Activated CD8-positive, alpha-beta T cell treated with anti-CD3 and anti-CD28 coated beads for 36 hours (primary cell): ENCODE measurements around the gene TREX2. TPM values are rescaled to one million over a fixed set of nuclear protein-coding genes. Genes with fewer than 3 reads are reported as not detected.
A peak's percentile ranks its signal among the peaks of the same experiment; 100 is the strongest.

Experiments
- ATAC-seq: fragments of 200-7000 bp; cut with Tn5 transposase; one replicate; pipeline ENCODE4 v1.10.0; 2021; ENCODE audit warnings: mild to moderate bottlenecking, moderate library complexity
- CTCF ChIA-PET: fragments of 350-600 bp; sonication (Branson Sonifier 250); formaldehyde crosslinking; loops from one replicate; lab custom pipeline; 2021; ENCODE audit warnings: antibody characterized with exemption; lab: Charles Lee
- POLR2A ChIA-PET: fragments of 350-600 bp; sonication (Branson Sonifier 250); formaldehyde crosslinking; loops from one replicate; lab custom pipeline; 2021; ENCODE audit warnings: antibody characterized with exemption; lab: Charles Lee
- DNase-seq: peaks from one replicate; pipeline ENCODE4 v3.0.0-alpha.2; 2020
- H3K27ac Mint-ChIP-seq: one replicate; pipeline ENCODE4 v1.8.0; 2021; ENCODE audit warnings: mild to moderate bottlenecking, mixed read lengths
- H3K27me3 Mint-ChIP-seq: one replicate; pipeline ENCODE4 v1.8.0; 2021; ENCODE audit warnings: mixed read lengths
- H3K36me3 Mint-ChIP-seq: one replicate; pipeline ENCODE4 v1.8.0; 2021; ENCODE audit warnings: low read depth, mixed read lengths
- H3K4me1 Mint-ChIP-seq: one replicate; pipeline ENCODE4 v1.8.0; 2021; ENCODE audit warnings: low read depth, mixed read lengths
- H3K4me3 Mint-ChIP-seq: one replicate; pipeline ENCODE4 v1.8.0; 2021; ENCODE audit warnings: mild to moderate bottlenecking, moderate library complexity, mixed read lengths
- H3K9me3 Mint-ChIP-seq: one replicate; pipeline ENCODE4 v1.8.0; 2021; ENCODE audit warnings: mixed read lengths
- intact Hi-C: fragments of 100-400 bp; cut with micrococcal nuclease; formaldehyde crosslinking; loops from one replicate; pipeline ENCODE4 v1.10.0; 2022
- total RNA-seq, 2 experiments: library from RNA; stranded (reverse); gene quantifications; one replicate each; pipeline ENCODE4 v1.2.3, GENCODE V29; 2021
- TF ChIP-seq, protein P1 (sequence below): fragments of 200-600 bp; IDR thresholded peaks from one replicate; pipeline ENCODE4 v1.8.0; 2022; ENCODE audit warnings: antibody characterized with exemption, mild to moderate bottlenecking

TREX2 gene
- total RNA-seq, 2 experiments from 2014 or later, result 0.78 to 1.4 TPM

DNA sequence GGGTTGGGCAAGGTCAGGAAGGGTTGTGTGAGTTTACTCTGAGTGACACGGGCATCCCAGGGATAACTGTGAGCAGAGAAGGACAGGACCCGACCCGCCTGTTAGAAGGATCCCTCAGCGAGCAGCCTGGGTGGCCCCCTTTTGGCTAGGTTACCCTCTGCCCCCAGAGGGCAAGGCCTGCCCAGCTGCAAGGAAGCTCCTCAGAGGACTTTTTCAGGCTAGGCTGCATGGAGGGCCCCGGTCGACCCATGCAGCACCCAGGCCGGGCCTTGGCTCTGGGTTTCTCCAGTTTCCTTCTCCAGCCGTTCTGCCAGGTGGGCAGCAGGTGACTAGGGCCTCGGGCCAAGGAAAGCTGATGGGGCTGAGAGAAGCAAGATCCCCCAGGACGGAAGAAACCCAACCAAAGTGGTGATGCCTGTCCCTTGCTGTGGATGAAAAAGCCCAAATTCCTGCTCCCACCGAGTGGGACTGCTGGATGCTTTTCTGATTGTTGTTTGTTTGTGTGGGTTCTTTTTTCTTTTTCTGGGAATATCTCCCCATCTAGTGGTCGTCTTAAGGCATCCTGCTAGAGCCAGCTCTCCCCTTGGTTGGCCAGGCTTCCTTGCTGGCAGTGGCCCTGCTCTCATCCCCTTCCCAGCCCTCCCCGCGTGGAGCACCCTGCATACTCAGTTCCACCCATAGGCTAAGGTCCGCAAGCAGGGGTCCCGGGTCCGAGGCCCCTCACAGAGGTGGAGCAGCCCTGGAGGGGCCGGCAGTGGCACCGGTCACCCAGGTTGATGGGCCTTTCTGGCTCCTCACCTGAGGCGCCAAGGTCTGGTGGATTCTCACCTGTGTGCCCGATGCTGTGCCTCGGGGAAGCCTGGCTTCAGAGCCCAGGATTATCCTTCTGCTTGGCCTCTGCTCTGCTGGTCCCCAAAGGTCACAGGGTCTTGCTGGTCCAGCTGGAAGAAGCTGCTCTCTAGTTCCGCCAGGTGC lies 32.8 kb downstream of the TREX2 start:
- ATAC-seq (no peak), DNase-seq (no peak)
- no peak overlapping the region for H3K27ac Mint-ChIP-seq
- TF ChIP-seq, protein P1, sequence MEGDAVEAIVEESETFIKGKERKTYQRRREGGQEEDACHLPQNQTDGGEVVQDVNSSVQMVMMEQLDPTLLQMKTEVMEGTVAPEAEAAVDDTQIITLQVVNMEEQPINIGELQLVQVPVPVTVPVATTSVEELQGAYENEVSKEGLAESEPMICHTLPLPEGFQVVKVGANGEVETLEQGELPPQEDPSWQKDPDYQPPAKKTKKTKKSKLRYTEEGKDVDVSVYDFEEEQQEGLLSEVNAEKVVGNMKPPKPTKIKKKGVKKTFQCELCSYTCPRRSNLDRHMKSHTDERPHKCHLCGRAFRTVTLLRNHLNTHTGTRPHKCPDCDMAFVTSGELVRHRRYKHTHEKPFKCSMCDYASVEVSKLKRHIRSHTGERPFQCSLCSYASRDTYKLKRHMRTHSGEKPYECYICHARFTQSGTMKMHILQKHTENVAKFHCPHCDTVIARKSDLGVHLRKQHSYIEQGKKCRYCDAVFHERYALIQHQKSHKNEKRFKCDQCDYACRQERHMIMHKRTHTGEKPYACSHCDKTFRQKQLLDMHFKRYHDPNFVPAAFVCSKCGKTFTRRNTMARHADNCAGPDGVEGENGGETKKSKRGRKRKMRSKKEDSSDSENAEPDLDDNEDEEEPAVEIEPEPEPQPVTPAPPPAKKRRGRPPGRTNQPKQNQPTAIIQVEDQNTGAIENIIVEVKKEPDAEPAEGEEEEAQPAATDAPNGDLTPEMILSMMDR, result no peak
- no peaks in the 10 kb centered on the region for H3K9me3 Mint-ChIP-seq
- peaks cover 7% of the 10 kb centered on the region for H3K4me1 Mint-ChIP-seq
- intact Hi-C loops, result no loop called here
- CTCF ChIA-PET, result no interaction called here
- POLR2A ChIA-PET, result no interaction called here
- H3K27me3 Mint-ChIP-seq, result no peaks in the 10 kb centered on the region
- no peak overlapping the region for H3K4me3 Mint-ChIP-seq
- H3K36me3 Mint-ChIP-seq, result no peaks in the 10 kb centered on the region

DNA sequence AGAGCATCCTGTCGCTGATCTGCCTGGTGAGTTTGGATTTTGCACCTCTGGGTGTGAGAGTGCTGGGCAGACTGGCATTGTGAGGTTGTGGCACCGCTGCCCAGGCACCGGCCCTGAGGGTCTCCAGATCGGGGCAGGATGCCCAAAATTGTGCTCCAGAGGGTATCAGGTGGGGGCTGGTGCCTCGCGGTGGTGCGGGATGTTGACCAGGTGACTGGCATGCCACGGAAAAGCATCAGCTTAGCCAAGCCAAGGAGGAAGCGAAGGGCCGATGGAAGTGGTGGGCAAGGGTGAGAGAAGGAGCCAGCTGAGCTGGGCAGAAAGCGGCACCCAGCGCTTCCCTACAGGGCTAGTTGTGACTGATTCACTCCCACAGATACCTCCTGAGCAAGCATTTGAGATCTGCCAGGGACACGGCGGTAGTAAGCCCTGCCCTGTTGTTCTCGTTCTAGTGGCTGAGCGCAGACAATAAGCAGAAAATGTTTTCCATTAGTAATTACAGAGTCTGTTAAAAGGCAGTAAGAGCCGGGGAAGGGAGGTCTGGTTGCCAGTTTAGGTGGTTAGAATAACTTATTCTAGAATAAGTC lies 33.8 kb downstream of the TREX2 start:
- POLR2A ChIA-PET, result no interaction called here
- ATAC-seq, result no peak

DNA sequence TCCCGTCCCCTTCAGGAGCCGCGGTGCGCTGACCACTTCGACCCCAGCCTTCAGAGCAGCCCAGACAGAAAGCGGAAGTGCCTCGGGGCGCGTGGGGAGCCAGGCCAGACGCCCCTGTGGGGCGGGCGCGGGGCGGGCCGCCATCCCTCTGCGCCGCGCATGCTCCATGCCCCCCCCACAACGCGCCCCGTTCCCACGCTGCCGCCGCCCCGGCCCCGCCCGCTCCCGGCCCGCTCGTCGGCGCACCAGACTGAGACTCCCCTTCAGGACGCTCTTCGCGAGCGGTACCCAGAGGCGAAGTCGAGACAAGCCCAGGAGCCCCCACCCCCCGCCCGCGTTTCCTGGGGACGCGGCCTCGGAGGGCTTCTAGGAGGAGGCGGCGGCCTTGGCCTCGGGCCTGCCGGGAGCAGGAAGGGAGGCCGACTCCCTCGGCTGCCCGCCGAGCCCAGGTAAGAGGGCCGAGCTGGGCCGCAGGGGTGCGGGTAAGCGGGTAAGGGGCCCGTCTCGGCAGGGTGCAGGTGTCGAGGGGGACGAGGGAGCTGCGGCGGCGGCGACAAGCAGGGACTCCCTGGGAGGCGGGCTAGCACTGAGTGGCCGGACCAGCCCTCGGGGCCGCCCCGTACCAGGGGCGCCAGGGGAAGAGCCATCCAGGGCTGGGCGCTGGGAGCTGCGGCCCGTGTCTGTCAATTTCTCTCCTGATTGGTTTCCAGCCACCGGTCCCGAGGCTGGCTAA lies 34.4 kb downstream of the TREX2 start, which contains the start of gene ZFP92:
Gene ZFP92, plus strand, starts transcription at position 218 of the 733 bp plus-strand sequence. CDS start 6,851 bp downstream, outside the sequence.
- Mint-ChIP-seq H3K27me3 (no peaks in the 10 kb centered on the region), H3K9me3 (no peaks in the 10 kb centered on the region), H3K27ac (no peak within 1 kb of the TSS), H3K4me1 (peaks cover 7% of the 10 kb centered on the region), H3K4me3 (peak within 1 kb of the TSS; percentile 76), H3K36me3 (no peaks in the 10 kb centered on the region)
- ChIA-PET POLR2A (no interaction called here), CTCF (no interaction called here)
- TF ChIP-seq, protein P1, result no peak
- ATAC-seq (peak; percentile 89), DNase-seq (peak; percentile 44)
- intact Hi-C loops, result no loop called here

More for the DNA sequence above, 33.8 kb downstream of the TREX2 start:
- no peaks in the 10 kb centered on the region for H3K36me3 Mint-ChIP-seq
- DNase-seq, result no peak
- H3K9me3 Mint-ChIP-seq, result no peaks in the 10 kb centered on the region
- peak overlapping the region; percentile 76 for H3K4me3 Mint-ChIP-seq
- intact Hi-C loops, result no loop called here
- no peak overlapping the region for H3K27ac Mint-ChIP-seq
- CTCF ChIA-PET, result no interaction called here
- peaks cover 7% of the 10 kb centered on the region for H3K4me1 Mint-ChIP-seq
- H3K27me3 Mint-ChIP-seq, result no peaks in the 10 kb centered on the region
- TF ChIP-seq, protein P1, result no peak

DNA sequence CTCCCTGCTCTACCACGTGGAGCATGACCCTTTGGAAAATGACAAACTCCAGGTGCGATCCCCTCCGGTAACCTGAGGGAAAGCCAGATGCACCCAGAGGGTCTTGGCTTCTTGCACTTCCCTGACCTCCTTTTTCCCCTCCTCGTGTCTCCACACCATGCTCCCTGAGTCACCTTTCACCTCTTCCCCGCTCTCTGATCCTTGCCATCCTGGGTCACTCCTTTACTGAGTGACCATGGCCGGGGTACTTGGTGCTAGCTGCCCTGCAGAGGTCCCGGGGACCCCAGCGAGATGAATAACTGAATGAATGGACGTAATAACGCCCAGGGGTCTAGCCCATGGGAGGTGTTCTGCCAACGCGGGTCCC lies 35.0 kb downstream of the TREX2 start:
- Mint-ChIP-seq H3K27ac (no peak overlapping the region), H3K9me3 (no peaks in the 10 kb centered on the region), H3K27me3 (no peaks in the 10 kb centered on the region), H3K36me3 (no peaks in the 10 kb centered on the region), H3K4me1 (peaks cover 7% of the 10 kb centered on the region), H3K4me3 (peak overlapping the region; percentile 76)
- DNase-seq, result no peak
- TF ChIP-seq, protein P1, result no peak
- CTCF ChIA-PET, result no interaction called here
- POLR2A ChIA-PET, result no interaction called here
- no peak for ATAC-seq
- intact Hi-C loops, result no loop called here
